GM21528 (cell line): Measurements from ENCODE around the gene GARIN1A.

Experiments used
- ATAC-seq: cut with Tn5 transposase; IDR thresholded peaks from one replicate; pipeline ENCODE4 v1.9.1; 2021; ENCODE audit warnings: mild to moderate bottlenecking, moderate library complexity; ENCODE audit not compliant: unreplicated experiment, low FRiP score

The GARIN1A gene

GRCh38 chr7:128710481-128710880, 38.4 kb downstream of the GARIN1A start:
- no peak for ATAC-seq

DNA sequence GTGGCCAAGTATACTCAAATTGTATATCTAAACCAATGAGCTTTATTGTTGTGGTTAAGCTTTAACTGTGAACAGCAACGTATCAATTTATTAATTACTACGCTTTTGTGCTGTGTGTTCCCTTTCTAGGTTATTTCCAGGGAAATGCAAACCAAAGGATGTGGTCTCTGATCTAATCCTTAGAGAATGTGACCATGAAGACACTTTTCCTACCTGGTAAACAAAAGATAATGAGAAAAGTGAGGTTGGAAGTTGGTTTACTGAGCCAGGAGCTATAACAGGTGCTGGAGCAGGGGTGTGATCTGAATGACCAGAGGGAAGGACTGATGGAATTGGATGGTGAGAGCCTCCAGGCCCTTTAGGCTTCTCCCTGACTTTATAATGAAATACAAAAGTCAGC, 41.7 kb downstream of the GARIN1A start:
- ATAC-seq: no peak

GRCh38 chr7:128714701-128715495, 42.8 kb downstream of the GARIN1A start:
- no peak for ATAC-seq

- ATAC-seq: no peak
Measured at GRCh38 chr7:128718967-128719642, 47.0 kb downstream of the GARIN1A start.

GRCh38 chr7:128721376-128721775, 49.3 kb downstream of the GARIN1A start:
- no peak for ATAC-seq
